HepG2 (cell line): ENCODE results near the gene MAJIN. TPM values are rescaled to one million over a fixed set of nuclear protein-coding genes. Genes with fewer than 3 reads are reported as not detected.

Experiments
- ASH2L ChIP-seq: fragments of 300-600, 200-600 bp; sonication (generic); IDR thresholded peaks from 2 replicates; pipeline ENCODE4 v1.7.0; 2017; ENCODE audit warnings: low read depth, mild to moderate bottlenecking, moderate library complexity, mixed read lengths, low read length; ENCODE audit not compliant: insufficient read length
- CREM ChIP-seq, 2 experiments: sonication (generic) in 1 of 2; formaldehyde crosslinking in 1 of 2; IDR thresholded peaks; 2 replicates each; pipeline versions ENCODE4 v1.4.0 to v1.6.1; 2016 to 2020; ENCODE audit warnings: antibody characterized with exemption in 1 of 2, mild to moderate bottlenecking in 1 of 2, missing genetic modification reagents in 1 of 2
- EHMT2 ChIP-seq: fragments of 200-600 bp; sonication (generic); IDR thresholded peaks from 2 replicates; pipeline ENCODE4 v1.7.0; 2017; ENCODE audit warnings: antibody characterized with exemption, low read depth, low read length, borderline replicate concordance
- GFI1 ChIP-seq: sonication (generic); formaldehyde crosslinking; IDR thresholded peaks from 2 replicates; pipeline ENCODE4 v1.5.0; 2020; ENCODE audit warnings: missing genetic modification reagents, mild to moderate bottlenecking, borderline replicate concordance
- MBD4 ChIP-seq: IDR thresholded peaks from 2 replicates; pipeline ENCODE4 v1.6.1; 2012; ENCODE audit warnings: low read length, inconsistent platforms, borderline replicate concordance
- MEIS1 ChIP-seq: sonication (generic); formaldehyde crosslinking; IDR thresholded peaks from 2 replicates; pipeline ENCODE4 v1.9.0; 2021; ENCODE audit warnings: mild to moderate bottlenecking, missing genetic modification reagents, moderate library complexity, borderline replicate concordance
- SNRNP70 ChIP-seq: fragments of 200-400 bp; formaldehyde crosslinking; IDR thresholded peaks from 2 replicates; pipeline ENCODE4 v1.6.1; 2017; ENCODE audit warnings: mild to moderate bottlenecking, low read depth, low read length, moderate library complexity
- ZNF136 ChIP-seq: sonication (generic); formaldehyde crosslinking; IDR thresholded peaks from 2 replicates; pipeline ENCODE4 v1.8.1; 2022; ENCODE audit warnings: low read depth, mild to moderate bottlenecking, moderate library complexity, missing genetic modification reagents
- ZNF205 ChIP-seq: IDR thresholded peaks from 2 replicates; pipeline ENCODE4 v1.6.1; 2018; ENCODE audit warnings: missing biosample characterization, missing genetic modification reagents
- ZNF382 ChIP-seq: sonication (generic); formaldehyde crosslinking; IDR thresholded peaks from 2 replicates; pipeline ENCODE4 v1.5.0; 2020; ENCODE audit warnings: missing genetic modification reagents, mild to moderate bottlenecking, borderline replicate concordance
- ZNF790 ChIP-seq: sonication (generic); formaldehyde crosslinking; IDR thresholded peaks from 2 replicates; pipeline ENCODE4 v1.8.0; 2022; ENCODE audit warnings: missing genetic modification reagents, mild to moderate bottlenecking, borderline replicate concordance
- polyA plus RNA-seq, 8 experiments: library from polyadenylated mRNA; depleted of rRNA in 3 of 8; stranded (reverse) in 7 of 8; unstranded in 1 of 8; fragments of >200 nt; fragmentation: Illumina TruSeq in 4 of 8; extraction: Trizol in 4 of 8; gene quantifications; 2 replicates each; pipeline versions ENCODE4 v1.2.1 to v1.2.3, GENCODE V29; 2011 to 2016; ENCODE audit warnings: low read depth in 4 of 8, missing spikeins in 1 of 8, mixed read lengths in 1 of 8; ENCODE audit not compliant: insufficient read depth in 1 of 8
- total RNA-seq, 5 experiments: library from RNA; depleted of rRNA; stranded (reverse); fragments of >200 nt; fragmentation: Illumina TruSeq; extraction: Trizol; gene quantifications; 2 replicates each; pipeline ENCODE4 v1.2.3, GENCODE V29; 2016; ENCODE audit warnings: low read depth in 1 of 5
- TF ChIP-seq, protein P1 (sequence below): conservative IDR thresholded peaks from 2 replicates; pipeline ENCODE4 v1.6.1; 2018; ENCODE audit warnings: missing genetic modification reagents
- TF ChIP-seq, protein P2 (sequence below): sonication (generic); formaldehyde crosslinking; IDR thresholded peaks from 2 replicates; pipeline ENCODE4 v1.4.0; 2020; ENCODE audit warnings: mild to moderate bottlenecking, low read depth, missing genetic modification reagents
- TF ChIP-seq, protein P3 (sequence below): sonication (generic); formaldehyde crosslinking; IDR thresholded peaks from 2 replicates; pipeline ENCODE4 v1.4.0; 2020; ENCODE audit warnings: mild to moderate bottlenecking, missing genetic modification reagents
- TF ChIP-seq, protein P4 (sequence below): IDR thresholded peaks from 2 replicates; pipeline ENCODE4 v1.6.1; 2016; ENCODE audit warnings: low read depth, borderline replicate concordance
- TF ChIP-seq, protein P5 (sequence below): IDR thresholded peaks from 2 replicates; pipeline ENCODE4 v1.6.1; 2016; ENCODE audit warnings: low read depth
- TF ChIP-seq, protein P6 (sequence below): IDR thresholded peaks from 2 replicates; pipeline ENCODE4 v1.6.1; 2016; ENCODE audit warnings: missing biosample characterization, missing genetic modification reagents, low read depth

The MAJIN gene
- total and polyA plus RNA-seq, 2 of the 13 experiments (the other 11 are each of a cell fraction or from before 2014, with no cell fraction given), result not detected

DNA sequence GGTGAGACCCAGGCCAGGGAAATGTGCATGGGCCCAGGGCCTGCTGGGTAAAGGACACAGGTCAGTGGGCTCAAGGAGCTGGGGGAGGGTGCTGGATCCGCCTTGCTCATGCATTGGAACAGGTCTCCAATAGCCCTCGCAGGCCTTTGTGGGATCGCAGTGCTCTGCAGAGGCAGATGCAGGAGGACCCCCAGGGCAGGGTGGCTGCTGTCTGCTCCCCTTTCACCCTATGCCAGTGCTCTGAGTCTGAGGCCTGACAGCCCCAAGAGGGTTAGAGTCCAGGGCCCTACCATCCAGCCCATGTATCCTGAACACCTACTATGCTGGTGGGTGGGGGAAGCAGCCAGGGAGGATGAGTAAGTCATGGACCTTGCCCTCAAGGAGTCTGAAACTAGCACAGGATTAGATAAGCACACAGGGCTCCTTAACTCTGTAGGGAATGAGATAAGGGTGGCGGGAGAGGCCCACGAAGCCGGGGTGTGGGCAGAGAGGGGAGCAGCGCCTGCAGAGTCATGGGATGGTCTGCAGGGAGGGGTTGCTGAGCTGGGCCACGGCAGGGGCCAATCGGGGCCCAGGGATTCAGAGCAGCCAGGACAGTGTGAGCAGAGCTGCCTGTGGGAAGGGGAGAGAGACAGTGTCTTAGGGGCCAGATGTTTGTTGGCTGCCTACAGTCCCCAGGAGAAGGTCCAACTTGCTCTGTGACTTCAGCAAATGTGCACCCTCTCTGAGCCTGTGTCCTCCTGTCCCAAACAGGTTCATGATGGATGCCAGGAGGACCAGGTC, 83.0 kb downstream of the MAJIN start (continued):
- TF ChIP-seq SNRNP70 (no peak), ASH2L (no peak), ZNF205 (no peak), ZNF790 (CRISPR knock-in tag) (no peak), MEIS1 (CRISPR knock-in tag) (no peak), ZNF382 (CRISPR knock-in tag) (no peak), CREM (IDR thresholded peaks at IDR 0.05) (no peak), CREM (CRISPR knock-in tag; IDR thresholded peaks at IDR 0.05) (no peak), EHMT2 (no peak), MBD4 (no peak), GFI1 (CRISPR knock-in tag) (0 out of 2 replicates have a peak, but pooled peaks have one; percentile 9), ZNF136 (CRISPR knock-in tag) (no peak)
- TF ChIP-seq, protein P1, sequence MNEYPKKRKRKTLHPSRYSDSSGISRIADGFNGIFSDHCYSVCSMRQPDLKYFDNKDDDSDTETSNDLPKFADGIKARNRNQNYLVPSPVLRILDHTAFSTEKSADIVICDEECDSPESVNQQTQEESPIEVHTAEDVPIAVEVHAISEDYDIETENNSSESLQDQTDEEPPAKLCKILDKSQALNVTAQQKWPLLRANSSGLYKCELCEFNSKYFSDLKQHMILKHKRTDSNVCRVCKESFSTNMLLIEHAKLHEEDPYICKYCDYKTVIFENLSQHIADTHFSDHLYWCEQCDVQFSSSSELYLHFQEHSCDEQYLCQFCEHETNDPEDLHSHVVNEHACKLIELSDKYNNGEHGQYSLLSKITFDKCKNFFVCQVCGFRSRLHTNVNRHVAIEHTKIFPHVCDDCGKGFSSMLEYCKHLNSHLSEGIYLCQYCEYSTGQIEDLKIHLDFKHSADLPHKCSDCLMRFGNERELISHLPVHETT (CRISPR knock-in tag), result no peak
- TF ChIP-seq, protein P2, sequence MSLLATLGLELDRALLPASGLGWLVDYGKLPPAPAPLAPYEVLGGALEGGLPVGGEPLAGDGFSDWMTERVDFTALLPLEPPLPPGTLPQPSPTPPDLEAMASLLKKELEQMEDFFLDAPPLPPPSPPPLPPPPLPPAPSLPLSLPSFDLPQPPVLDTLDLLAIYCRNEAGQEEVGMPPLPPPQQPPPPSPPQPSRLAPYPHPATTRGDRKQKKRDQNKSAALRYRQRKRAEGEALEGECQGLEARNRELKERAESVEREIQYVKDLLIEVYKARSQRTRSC, result no peak
- TF ChIP-seq, protein P3, sequence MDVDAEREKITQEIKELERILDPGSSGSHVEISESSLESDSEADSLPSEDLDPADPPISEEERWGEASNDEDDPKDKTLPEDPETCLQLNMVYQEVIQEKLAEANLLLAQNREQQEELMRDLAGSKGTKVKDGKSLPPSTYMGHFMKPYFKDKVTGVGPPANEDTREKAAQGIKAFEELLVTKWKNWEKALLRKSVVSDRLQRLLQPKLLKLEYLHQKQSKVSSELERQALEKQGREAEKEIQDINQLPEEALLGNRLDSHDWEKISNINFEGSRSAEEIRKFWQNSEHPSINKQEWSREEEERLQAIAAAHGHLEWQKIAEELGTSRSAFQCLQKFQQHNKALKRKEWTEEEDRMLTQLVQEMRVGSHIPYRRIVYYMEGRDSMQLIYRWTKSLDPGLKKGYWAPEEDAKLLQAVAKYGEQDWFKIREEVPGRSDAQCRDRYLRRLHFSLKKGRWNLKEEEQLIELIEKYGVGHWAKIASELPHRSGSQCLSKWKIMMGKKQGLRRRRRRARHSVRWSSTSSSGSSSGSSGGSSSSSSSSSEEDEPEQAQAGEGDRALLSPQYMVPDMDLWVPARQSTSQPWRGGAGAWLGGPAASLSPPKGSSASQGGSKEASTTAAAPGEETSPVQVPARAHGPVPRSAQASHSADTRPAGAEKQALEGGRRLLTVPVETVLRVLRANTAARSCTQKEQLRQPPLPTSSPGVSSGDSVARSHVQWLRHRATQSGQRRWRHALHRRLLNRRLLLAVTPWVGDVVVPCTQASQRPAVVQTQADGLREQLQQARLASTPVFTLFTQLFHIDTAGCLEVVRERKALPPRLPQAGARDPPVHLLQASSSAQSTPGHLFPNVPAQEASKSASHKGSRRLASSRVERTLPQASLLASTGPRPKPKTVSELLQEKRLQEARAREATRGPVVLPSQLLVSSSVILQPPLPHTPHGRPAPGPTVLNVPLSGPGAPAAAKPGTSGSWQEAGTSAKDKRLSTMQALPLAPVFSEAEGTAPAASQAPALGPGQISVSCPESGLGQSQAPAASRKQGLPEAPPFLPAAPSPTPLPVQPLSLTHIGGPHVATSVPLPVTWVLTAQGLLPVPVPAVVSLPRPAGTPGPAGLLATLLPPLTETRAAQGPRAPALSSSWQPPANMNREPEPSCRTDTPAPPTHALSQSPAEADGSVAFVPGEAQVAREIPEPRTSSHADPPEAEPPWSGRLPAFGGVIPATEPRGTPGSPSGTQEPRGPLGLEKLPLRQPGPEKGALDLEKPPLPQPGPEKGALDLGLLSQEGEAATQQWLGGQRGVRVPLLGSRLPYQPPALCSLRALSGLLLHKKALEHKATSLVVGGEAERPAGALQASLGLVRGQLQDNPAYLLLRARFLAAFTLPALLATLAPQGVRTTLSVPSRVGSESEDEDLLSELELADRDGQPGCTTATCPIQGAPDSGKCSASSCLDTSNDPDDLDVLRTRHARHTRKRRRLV, result no peak
- TF ChIP-seq, protein P4, sequence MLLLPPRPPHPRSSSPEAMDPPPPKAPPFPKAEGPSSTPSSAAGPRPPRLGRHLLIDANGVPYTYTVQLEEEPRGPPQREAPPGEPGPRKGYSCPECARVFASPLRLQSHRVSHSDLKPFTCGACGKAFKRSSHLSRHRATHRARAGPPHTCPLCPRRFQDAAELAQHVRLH (CRISPR knock-in tag), result no peak
- TF ChIP-seq, protein P5, sequence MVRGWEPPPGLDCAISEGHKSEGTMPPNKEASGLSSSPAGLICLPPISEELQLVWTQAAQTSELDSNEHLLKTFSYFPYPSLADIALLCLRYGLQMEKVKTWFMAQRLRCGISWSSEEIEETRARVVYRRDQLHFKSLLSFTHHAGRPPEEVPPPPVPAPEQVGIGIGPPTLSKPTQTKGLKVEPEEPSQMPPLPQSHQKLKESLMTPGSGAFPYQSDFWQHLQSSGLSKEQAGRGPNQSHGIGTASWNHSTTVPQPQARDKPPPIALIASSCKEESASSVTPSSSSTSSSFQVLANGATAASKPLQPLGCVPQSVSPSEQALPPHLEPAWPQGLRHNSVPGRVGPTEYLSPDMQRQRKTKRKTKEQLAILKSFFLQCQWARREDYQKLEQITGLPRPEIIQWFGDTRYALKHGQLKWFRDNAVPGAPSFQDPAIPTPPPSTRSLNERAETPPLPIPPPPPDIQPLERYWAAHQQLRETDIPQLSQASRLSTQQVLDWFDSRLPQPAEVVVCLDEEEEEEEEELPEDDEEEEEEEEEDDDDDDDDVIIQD (CRISPR knock-in tag), result no peak
- TF ChIP-seq, protein P6, sequence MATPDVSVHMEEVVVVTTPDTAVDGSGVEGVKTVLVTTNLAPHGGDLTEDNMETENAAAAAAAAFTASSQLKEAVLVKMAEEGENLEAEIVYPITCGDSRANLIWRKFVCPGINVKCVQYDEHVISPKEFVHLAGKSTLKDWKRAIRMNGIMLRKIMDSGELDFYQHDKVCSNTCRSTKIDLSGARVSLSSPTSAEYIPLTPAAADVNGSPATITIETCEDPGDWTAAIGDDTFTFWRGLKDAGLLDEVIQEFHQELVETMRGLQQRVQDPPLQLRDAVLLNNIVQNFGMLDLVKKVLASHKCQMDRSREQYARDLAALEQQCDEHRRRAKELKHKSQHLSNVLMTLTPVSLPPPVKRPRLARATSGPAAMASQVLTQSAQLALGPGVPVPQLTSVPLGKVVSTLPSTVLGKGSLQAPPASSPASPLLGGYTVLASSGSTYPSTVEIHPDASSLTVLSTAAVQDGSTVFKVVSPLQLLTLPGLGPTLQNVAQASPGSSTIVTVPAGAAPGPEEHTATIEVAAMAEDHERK (CRISPR knock-in tag), result no peak
